GM21515 (cell line): ENCODE results near the gene PAK4.
"Not testable (repeated sequence)": the region's sequence is repeated elsewhere in the genome, so short reads cannot be mapped to it uniquely, and the experiment has no call there.

Experiments
- ATAC-seq: cut with Tn5 transposase; IDR thresholded peaks from one replicate; pipeline ENCODE4 v1.9.1; 2021; ENCODE audit not compliant: unreplicated experiment

The PAK4 gene

GRCh38 chr19:39128516-39129079 lies 3.0 kb downstream of the PAK4 start:
- ATAC-seq, result no peak

- no peak for ATAC-seq
Observed at GRCh38 chr19:39129116-39129515, 3.5 kb downstream of the PAK4 start.

DNA sequence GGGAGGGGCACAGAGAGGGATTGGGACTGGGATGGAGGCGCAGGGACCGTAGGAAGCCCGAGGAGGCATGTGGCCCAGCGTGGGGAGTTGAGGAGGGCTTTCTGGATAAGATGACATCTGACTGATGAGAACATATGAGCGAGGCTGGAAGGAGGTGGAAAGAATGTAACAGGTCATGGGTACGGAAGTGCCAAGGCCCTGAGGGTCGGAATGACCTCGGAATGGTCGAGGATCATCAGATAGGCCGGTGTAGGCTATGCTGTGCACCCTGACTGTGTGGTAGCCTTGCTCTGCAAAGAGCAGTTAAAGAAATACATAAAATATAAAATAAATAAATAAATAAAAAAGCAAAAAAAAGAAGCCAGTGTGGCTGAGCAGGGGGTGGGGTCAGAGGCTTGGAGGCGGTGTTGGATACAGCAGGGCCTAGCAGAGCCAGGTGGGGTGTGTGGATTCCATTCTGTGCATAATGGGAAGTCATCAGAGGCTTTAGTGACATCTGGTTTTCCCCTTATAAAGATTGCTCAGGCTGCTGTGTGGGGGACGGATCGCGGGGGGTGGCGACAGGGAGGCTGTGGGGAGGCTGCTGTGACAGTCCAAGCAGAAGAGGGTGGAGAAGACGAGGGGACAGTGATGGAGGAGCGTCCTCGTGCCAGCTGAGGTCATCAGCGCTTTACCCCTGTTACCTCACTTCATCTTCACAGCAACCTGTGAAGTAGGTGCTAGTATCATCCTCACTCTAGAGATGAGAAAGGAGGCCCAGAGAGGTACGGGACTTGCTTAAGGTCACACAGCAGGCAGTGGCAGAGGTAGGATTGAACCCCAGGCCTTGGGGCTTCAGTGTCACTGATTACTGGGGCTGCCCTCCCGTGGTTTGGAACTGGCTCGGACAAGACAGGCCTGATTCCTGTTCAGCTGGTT lies 5.0 kb downstream of the PAK4 start:
- no peak for ATAC-seq

DNA sequence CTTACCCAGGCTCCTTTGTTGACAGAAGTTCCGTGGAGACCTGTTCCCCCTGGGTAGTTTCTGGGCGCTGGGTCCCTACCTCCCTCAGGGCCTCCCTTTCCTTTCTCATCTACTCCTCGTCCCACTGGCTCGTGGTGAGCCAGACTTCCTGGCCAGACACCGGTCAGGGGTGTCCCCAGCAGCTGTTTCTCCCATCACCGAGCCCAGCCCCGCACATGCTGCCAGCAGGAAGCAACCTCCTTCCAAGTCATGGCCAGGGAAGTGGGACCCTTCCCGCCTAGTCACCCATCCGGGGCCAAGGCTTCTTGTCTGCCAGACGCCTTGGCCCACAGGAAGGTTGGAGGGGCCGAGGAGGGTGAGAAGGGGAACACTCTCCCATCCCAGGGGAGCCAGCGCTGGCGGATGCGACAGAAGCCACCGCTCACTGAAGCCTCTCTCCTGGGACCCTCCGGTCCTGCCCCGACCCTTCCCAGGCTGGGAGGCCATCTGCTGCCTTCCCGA lies 5.7 kb downstream of the PAK4 start:
- ATAC-seq, result no peak

GRCh38 chr19:39132344-39132969 lies 6.9 kb downstream of the PAK4 start:
- ATAC-seq, result no peak

- ATAC-seq, result no peak
Observed at GRCh38 chr19:39133431-39134270, 8.1 kb downstream of the PAK4 start.

GRCh38 chr19:39135701-39136100 lies 10.1 kb downstream of the PAK4 start:
- no peak for ATAC-seq

DNA sequence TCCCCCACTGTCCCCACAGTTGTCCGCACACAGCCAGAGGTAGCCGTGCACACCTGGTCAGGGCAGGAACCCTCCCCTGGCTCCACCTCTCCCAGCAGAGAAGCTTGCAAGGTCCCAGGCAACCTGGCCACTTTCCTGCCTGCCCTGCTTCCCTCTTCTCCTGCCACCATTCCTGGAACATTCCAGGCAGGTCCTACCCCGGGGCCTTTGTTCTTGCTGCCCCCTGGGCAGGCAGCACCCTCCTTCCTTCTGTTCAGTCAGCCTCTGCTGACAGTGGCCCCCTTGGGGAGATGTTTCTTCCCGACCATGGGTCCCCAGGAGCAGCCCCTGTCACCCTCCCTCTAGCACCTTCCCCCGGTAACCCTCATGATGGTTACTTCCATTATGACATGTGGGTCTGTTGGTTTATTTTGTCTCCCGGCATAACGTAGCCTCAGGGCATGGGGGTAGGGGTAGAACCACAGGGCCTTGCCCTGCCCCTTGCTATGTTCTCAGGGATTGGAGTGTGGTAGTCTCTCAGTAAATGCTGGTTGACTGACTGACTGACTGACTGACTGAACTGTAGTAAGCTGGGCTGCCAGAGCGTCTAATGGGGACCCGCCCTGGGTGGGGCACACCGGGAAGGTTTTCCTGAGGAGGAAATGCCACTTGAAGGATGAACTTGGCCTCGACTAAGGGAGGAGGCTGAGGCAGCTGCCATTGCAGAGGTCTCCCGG lies 10.8 kb downstream of the PAK4 start:
- no peak for ATAC-seq

- ATAC-seq, result no peak
Observed at GRCh38 chr19:39137131-39137530, 11.5 kb downstream of the PAK4 start.

- ATAC-seq, result no peak
Observed at GRCh38 chr19:39138221-39139211, 12.9 kb downstream of the PAK4 start.

DNA sequence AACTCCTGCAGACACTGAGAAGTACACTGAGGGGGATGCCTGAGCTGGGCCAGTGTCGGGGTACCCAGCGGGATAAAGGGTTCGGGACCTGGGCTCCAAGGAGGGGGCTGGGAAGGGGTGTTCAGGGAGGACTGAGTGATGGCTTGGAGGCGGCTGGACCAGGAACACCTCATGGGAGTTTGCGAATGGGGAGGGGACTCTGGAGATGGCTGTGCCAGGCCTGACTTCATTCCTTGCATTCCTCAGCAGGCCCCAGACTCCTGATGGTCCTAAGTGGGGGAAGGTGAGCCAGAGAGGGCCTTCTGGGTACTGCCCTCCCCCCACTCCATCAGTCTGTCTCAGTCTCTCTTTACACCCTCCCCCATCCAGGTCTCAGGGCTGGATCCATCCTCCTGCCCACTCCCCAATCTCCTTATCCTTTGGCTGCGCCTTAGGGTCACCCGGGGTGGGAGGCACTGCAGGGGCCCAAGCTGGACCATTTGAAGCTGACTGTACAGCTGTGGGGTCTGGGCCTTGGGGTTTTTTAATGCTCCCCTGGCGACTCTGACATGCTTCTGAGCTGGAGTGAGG lies 13.8 kb downstream of the PAK4 start:
- no peak for ATAC-seq

DNA sequence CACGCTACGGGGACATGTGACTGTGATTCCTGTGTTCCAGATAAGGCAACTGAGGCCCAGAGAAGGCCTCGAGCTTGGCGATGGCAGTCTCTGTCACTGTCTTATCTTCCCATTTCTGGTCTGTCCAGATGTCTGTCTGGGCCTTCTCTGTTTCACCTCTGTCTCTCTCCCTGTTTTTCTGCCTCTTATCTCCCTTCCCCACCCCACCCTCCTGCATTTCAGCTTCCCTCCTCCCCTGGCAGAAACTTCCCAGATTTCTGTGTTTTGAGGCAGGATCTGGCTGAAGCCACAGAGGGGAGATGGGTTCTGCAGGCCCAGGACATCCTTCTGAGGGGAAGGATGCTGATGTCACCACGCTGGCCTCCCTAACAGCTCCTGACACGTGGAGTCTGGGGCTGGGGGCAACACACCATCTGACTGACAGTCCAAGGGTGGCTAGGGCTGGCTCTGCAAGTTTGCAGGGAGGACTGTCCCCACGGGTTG lies 14.4 kb downstream of the PAK4 start:
- ATAC-seq, result no peak

GRCh38 chr19:39140594-39140993 lies 15.0 kb downstream of the PAK4 start:
- ATAC-seq, result no peak

DNA sequence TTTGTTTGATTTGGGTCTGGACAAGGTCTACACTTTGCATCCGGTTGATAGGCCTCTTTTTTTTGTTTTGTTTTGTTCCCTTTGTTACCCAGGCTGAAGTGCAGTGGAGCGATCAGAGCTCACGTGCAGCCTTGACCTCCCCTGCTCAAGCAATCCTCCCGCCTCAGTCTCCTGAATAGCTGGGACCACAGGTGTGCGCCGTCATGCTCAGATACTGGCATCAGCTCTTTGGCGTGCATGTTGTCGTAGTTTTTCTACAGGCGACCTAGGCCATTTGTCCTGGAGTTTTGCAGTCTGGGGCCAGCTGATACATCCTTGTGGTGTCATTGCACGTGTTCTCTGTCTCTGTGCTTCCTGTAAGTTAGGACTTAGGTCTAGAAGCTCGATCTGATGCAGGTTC lies 16.3 kb downstream of the PAK4 start:
- no peak for ATAC-seq

GRCh38 chr19:39142630-39143029 lies 17.0 kb downstream of the PAK4 start:
- ATAC-seq, result no peak

DNA sequence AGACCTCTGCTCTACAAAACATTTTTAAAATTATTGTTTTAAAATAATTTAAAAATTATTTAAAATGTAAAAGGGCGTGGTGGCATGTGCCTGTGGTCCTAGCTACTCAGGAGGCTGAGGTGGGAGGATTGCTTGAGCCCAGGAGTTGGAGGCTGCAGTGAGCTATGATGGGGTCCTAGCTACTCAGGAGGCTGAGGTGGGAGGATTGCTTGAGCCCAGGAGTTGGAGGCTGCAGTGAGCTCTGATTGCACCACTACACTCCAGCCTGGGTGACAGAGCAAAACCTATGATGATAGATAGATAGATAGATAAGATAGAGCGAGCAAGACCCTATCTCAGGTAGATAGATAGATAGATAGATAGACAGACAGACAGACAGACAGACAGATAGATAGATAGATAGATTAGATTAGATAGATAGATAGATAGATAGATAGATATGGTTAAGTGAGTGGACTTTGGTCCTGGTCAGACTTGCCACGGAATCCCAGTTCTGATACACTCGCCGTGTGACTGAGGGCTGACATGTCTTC lies 18.2 kb downstream of the PAK4 start:
- ATAC-seq, result not testable (repeated sequence)

GRCh38 chr19:39144290-39145071 lies 18.9 kb downstream of the PAK4 start:
- ATAC-seq, result no peak
